HG02642 (cell line): ENCODE measurements around the gene PATJ.
"Not testable (repeated sequence)": the region's sequence is repeated elsewhere in the genome, so short reads cannot be mapped to it uniquely, and the experiment has no call there.

Experiments used
- ATAC-seq: cut with Tn5 transposase; IDR thresholded peaks from one replicate; pipeline ENCODE4 v1.9.1; 2021; ENCODE audit warnings: mild to moderate bottlenecking; ENCODE audit not compliant: unreplicated experiment, poor library complexity

PATJ gene

DNA sequence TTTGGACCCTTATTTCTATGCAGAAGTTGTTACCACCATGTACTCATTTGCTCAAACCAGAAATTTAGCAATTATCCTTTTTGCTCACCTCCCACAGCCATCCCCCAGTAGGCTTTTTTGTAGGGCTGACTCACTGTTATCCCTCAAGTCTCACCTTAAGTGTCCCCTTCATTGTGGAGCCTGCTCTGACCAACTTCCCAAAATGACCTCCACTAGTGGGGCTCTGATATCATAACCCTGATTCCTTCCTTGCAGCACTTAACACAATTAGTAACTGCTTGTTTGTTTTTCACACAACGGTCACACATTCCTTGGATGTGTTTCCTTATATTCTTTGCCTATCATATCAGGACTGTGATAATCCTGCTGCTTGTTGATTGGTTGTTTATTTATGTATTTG is 76.7 kb downstream of the PATJ start:
- ATAC-seq: no peak

DNA sequence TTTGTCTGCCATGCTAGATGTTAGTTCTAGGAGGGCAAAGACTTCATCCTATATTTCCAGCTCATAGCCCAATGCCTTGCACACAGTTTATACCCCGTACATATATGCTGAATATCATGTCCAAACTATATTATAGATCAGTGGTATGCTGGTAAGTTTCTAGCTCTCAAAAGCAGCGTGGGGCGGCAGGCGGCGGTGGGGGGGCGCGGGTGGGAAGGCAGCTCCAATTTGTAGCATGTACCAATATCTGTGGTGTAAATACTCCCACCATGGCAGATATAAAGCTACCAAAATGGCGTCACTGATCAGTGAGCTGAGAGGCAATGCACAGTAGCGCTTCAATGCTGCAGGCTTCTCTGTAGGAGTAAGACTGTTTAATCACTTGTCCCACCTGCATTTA is 77.1 kb downstream of the PATJ start:
- no peak for ATAC-seq

DNA sequence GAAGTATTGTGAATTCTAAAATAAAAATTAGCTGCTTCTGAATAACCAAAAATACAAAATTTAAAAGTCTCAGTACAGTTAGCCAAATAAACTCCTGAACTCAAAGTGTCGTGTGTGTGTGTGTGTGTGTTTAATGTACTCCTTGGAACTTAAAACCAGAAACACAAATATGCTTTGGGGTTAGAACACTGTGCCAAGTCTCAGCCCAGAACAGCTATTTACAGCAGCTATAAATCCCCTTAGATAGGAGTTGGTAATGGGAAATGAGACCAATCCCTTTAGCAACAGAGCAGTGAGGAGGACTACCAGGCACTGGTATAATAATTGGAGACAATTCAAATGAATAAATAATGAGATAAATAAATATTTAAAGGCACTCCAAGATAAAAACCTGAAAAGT is 83.1 kb downstream of the PATJ start:
- ATAC-seq: no peak

DNA sequence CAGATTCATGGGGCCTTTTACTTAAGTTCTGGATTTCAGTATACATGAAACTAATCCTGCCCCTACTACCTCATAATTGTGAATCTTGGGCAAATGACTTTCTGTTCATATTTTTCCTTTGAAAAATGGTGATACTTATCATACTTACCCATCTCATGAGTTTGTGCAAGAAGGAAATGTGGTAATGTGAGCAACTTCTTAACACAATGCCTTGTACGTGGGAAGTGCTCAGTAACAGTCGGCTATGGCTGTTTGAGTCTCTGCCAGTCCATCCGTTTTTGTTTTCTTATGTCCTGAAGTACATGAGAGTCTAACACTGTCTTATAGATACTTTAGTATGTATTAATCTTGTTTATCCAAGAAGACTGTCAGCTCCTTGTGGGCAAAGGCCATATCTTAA is 86.5 kb downstream of the PATJ start:
- no peak for ATAC-seq

DNA sequence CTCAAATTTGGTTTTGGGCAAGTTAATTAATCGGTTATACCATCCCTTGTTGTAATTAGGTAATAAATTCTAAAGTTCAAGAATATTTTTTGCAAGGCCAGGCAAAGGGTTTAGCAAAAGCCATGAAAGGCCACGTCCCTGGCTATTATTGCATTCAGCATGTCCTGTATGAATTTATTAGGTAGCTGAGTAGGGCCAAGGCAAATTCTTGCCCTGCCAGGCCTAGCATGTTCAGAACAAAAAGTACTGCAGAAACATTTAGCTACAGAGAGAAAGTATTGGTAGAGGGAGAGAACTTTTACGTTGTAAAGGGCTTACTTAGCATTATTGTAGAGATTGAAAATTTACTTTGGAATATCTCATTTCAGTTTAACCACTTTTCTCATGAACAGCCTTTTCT is 94.4 kb downstream of the PATJ start:
- no peak for ATAC-seq

DNA sequence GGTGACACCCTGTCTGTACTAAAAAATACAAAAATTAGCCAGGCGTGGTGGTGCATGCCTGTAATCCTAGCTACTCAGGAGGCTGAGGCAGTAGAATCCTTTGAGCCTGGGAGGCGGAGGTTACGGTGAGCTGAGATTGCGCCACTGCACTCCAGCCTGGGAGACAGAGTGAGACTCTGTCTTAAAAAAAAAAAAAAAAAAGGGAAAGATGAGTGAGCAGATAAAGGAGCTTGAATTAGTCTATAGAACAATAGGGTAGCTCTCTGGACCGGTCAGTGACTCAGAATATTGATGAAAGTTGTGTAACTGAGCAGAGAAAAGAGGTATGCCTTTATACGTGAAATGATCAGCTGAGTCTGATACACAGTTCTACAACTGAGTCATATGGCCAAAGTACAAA is 95.3 kb downstream of the PATJ start:
- ATAC-seq: not testable (repeated sequence)

DNA sequence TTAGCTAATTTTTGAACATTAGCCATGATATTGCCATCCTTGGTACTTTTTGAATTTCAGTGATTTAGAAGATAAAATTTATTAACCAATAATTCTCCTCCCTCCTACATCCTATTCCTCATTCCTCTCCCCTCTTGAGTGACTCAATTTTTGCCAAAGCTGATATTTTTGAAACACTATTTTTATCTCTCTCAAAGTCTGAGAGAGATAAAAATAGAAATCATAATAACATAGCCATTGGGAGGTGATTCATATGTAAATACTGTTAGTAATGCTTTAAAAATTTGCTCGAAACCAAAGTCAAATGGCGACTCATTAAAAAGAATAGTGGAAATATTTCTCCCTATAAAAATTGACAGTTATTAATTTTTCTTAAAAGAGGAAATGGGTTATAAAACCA is 97.4 kb downstream of the PATJ start:
- ATAC-seq: no peak

DNA sequence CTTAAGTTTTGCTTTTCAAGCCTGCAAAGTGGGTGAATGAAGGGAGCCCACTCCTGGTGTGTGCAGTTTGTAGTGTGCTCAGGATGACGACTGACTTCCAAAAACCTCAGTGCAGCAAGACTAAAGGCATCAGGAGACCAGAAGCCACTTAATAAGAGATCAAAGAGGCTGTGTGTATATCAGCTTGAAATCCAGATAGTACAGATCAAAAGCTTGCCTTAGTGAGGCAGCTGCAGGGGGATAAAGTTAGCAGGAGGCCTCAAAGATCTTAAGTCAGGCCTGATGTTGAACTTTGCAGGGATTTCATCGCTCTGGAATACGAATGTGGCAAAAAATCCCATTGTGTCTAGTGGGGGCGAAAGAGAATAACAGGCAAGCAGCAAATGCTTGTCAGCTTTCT is 99.8 kb downstream of the PATJ start:
- no peak for ATAC-seq

DNA sequence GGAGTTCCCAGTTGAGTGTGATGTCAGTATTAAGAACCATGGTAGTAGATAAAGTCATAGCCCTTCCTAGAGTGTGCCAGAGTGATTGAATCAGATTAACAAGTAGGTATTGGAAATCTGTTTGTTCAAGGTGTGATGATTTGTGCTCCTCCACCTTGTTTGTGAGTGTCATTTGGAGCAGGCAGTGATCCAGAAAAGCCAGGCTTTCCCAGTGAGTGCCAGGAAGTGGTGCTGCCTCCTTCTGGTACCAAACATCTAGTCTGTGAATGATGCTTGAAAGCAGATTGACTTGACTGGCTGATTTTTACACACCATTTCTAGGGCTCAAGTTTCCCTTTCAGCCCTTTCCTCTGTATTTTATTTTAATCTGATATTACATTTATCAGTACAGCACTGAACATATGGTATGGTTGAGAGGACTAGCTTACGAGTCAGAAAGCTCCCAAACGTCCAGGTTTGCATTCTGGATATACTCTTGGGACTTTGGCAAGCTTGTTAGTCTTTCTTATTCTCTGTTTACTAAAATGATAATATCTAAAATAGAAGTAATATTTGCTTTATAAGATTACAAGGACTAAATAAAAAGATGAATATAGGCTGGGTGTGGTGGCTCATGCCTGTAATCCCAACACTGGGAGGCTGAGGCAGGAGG is 100.7 kb downstream of the PATJ start:
- no peak for ATAC-seq

DNA sequence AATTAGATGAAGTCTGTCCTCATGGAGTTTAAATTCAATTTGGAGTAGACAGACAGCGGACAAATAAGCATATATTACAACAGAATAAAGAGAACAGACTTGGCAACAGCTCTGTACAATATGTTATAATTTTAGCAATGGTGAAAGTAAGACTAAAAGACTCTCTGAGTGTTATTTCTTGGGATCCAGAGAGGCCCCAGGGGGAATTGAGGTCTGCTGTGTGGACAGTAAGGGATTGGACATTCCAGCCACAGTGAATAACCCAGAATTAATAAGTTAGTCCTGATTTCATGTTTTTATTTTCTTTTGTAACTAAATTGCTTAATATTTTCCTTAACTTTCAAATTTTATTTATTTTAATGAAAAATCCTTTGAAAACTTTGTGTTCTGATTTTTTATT is 101.7 kb downstream of the PATJ start:
- no peak for ATAC-seq

DNA sequence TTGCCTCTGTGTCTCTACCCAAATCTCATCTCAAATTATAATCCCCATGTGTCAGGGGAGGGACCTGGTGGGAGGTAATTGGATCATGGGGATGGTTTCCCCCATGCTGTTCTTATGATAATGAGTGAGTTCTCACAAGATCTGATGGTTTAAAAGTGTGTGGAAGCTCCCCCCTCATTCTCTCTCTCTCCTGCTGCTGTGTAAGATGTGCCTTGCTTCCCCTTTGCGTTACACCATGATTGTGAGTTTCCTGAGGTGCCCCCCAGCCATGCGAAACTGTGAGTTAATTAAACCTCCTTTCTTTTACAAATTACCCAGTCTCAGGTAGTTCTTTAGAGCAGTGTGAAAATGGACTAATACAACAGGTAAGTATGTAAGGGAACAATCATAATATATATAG is 102.4 kb downstream of the PATJ start:
- not testable (repeated sequence) for ATAC-seq

DNA sequence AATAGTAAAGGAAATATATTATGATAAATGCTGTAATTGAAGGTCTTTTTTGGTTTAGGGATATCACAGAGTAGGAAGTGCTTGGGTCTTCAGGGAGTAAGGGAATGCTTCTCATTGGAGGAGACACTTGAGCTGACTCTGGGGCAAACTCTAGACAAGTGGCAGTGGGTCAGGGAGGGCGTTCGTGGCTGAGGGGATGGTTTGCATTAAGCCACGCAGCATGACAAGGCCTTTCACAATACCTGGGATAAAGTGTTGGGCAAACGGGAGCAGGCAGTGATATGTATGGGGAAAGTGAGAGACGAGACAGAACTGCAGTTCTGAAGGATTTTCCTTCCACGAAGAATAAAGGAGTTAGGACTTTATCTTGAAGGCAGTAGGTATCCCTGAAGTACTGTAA is 109.0 kb downstream of the PATJ start:
- ATAC-seq: no peak

DNA sequence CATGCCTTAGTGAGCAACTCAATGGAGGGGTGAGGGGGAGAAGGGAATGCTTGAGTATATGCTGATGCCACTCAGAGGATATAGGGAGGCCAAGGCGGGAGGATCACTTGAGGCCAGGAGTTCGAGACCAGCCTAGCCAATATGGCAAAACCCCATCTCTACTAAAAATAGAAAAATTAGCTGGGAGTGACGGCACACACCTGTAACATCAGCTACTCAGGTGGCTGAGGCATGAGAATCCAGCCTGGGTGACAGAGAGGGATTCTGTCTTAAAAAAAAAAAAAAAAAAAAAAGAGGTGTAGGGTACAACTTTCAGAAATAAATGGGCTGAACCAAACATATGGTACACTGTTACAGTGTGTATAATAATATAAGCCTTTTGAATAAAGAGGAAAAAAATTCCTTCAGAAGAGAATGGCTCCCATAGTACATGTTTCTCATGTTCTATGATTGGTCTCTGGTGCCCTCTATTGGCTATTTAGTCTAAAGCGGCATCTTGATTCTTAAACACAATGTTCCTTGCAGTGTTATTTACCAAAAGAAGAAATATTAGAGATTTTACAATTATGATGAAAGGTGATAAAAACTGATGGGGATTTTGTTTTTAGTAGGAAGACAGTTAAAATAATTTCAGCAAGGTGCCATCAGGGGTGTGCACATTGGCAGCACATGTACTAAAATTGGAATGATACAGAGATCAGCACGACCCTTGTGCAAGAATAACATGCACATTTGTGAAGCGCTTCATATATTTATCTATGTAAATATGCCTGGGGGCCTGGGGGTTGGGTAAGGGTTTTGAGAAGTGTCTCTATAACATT is 109.8 kb downstream of the PATJ start:
- ATAC-seq: no peak

DNA sequence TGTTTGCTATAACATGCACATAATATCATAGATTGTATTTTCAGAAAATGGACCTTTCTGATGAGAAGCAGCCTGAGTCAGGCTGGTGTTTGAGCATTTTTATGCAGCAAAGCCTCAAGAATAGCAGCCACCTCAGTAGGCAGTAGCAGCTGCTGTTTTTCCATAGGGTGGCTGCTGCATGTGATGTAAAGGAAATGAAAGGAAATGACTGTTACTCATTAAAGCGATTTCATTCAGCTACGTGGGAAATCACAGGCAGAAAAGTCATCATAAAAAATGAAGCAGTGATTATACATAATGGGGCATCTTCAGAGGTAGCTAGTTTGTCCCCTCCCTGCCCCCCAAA is 110.4 kb downstream of the PATJ start:
- no peak for ATAC-seq

DNA sequence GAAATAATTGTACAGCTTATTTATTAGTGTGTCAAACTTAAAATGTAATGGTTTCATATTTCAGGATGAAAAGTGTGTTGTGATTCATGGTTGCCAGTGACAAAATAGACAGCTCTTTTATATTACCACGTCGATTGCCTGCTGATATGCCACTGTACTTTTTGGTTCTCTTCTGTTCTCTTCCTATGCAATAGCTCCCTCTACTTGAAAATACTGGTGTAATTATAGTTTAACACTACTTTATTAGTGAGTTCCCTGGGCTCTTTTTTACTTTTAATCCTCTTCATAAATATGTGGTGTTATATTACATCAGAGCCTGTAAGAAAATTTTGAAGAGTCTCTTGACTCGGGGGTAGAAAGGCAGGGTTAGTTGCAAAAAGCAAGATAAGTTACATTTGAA is 111.3 kb downstream of the PATJ start:
- no peak for ATAC-seq

DNA sequence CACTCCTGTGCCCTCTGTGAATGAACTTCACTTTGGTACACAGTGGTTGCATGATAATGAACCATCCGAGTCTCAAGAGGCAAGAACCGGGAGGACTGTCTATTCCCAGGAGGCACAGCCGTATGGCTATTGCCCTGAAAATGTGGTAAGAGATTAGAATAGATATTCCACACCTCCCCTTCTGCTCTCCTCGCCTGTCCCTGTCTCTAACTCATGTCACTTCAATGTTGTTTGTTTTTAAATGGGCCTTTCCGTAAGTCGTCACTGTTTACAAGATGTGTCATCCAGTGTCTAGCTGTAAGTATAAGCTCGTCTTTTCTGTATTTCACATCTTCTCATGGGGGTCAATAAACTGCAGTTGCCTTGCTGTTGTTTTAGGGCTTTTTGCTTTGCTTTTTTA is 122.2 kb downstream of the PATJ start:
- ATAC-seq: no peak

DNA sequence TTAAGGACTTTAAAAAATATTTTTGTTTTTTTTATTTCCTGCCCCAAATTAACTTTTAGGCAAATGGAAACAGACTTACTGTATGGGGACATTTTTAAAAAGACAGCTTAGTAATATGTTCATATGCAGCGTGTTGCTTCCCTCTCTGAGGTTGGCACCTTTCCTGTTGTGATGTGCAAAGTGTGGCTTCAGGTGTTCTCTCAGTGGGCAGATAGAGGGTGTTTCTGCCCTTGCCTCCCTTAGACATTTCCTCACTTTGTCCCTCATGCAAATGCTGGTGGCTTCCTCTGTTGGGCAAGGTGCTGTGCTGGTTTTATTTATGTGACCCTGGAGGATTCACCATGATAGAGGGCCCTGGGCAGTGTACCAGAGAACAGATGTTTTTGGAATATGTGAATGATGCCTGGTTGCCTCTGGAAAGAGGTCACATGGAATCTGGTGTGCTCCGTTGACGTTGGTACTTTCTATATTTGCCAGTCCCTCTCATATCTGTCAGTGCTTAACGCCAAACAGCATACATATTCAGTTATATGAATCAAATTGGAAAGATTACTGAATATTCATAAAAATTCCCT is 123.5 kb downstream of the PATJ start:
- ATAC-seq: no peak

DNA sequence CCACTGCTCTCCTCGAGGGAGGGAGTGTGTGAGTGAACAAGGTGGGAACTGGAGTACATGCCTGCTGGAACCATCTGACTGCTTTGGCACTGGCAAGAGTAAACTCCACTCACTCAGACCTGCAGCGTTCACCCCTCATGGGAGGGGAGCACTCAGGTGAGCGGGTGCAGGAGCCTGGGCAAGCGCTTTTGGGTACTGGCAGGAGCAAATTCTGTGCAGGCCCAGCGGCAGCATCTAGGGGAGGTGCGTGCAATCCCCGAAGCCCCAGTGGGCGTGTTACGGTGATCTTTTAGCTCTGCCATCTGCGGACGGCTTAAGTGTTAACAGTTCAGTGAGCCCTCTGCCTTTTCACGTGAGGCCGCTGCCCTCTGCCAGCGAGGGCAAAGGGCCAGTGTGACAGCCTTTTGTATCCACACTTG is 127.4 kb downstream of the PATJ start:
- no peak for ATAC-seq

DNA sequence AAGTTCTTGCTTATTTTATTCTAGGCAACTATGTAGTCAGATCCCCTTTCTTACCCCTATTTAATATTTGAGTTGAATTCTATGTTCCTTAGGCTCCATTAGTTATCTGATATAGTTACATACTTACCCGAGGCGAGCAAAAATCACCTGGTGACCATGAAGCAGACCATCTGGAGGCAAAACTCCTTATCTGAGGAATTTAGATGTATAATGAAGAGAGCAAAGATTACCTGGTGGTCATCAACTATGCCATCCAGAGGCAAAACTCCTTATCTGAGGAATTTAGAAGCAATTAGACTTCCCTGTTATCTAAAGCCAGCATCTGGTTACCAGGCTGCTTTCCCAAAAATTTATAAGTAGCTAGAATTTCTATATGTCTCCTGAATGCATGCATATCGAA is 129.9 kb downstream of the PATJ start:
- no peak for ATAC-seq

DNA sequence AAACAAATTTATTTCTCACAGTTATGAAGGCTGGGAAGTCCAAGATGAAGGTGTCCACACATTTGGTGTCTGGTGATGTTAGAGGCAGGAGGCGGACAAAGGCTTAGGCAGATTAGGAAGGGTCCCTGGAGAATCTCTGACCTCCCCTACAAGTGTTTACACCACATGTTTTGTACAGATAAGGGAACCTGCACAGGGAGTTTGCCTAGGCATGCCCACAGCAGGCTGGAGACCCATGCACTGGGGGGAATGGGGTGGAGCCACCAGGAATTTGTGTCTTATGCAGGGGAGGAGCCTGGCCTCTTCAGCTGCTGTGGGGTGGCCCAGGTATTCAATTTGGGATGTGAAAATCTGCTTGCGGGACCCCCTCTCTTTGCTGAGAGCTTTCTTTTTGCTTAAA is 131.3 kb downstream of the PATJ start:
- ATAC-seq: no peak

DNA sequence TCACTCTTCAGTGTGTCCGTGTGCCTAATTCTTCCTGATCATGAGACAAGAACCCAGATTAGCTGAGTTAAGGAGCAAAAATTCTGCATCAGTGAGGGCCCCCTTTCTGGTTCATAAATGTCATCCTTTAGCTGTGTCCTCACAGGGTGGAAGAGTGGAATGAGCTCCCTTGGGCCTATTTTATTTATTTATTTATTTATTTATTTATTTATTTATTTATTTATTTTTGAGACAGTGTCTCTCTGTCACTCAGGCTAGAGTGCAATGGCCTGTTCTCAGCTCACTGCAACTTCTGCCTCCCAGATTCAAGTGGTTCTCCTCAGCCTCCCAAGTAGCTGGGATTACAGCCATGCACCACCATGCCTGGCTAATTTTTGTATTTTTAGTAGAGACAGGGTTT is 131.7 kb downstream of the PATJ start:
- no peak for ATAC-seq

DNA sequence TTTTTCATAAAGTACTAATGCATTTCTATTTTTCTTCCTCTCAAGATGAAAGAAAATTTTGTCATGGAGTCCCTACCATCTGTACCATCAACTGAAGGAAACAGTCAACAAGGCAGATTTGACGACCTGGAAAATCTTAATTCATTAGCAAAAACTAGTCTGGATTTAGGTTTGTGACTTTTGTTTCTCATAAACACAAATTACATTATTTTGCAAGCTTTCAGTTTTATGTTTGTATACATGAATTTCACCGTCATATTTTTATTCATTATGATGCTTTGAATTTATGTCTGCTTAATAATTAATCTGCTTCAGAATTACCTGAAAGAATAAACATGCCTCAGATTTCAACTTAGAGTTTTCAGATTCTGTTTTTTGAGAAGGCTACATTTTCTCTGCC is 132.9 kb downstream of the PATJ start:
- no peak for ATAC-seq
